Brain microvascular endothelial cell (primary cell): Measurements from ENCODE around the gene EDARADD.

Experiments
- DNase-seq: peaks from one replicate; pipeline ENCODE4 v3.0.0-alpha.2; 2020
- H3K27ac ChIP-seq: fragments of 250-450 bp; sonication (Bioruptor Pico); 2 replicates; pipeline ENCODE4 v1.5.1; 2020; ENCODE audit warnings: mild to moderate bottlenecking, moderate library complexity
- H3K27me3 ChIP-seq: fragments of 250-450 bp; sonication (Bioruptor Pico); replicated peaks from 2 replicates; pipeline ENCODE4 v1.5.1; 2020; ENCODE audit warnings: mild to moderate bottlenecking
- H3K36me3 ChIP-seq: fragments of 250-450 bp; sonication (Bioruptor Pico); replicated peaks from 2 replicates; pipeline ENCODE4 v1.5.1; 2020; ENCODE audit warnings: mild to moderate bottlenecking
- H3K4me3 ChIP-seq: 2 replicates; pipeline ENCODE4 v1.5.1; 2011; ENCODE audit warnings: low read depth, mild to moderate bottlenecking, control low read depth, low read length, moderate library complexity
- in situ Hi-C: cut with HindIII; loops from 2 replicates; pipeline ENCODE4 v1.10.0; 2017; ENCODE audit warnings: low sequenced_read_pairs, low pct_ligation_motif_present
- TF ChIP-seq, protein P1 (sequence below): IDR thresholded peaks from 2 replicates; pipeline ENCODE4 v1.5.1; 2011; ENCODE audit warnings: low read depth, mild to moderate bottlenecking, moderate library complexity, low read length, control low read depth, inconsistent platforms; ENCODE audit errors: missing control alignments

EDARADD gene

GRCh38 chr1:236395947-236396664 is 2.0 kb downstream of the EDARADD start:
- Histone ChIP-seq H3K27me3 (peaks cover 16% of the 10 kb centered on the region), H3K27ac (no peak overlapping the region), H3K4me3 (peak overlapping the region; percentile 66), H3K36me3 (no peaks in the 10 kb centered on the region)
- DNase-seq = no peak
- TF ChIP-seq, protein P1, sequence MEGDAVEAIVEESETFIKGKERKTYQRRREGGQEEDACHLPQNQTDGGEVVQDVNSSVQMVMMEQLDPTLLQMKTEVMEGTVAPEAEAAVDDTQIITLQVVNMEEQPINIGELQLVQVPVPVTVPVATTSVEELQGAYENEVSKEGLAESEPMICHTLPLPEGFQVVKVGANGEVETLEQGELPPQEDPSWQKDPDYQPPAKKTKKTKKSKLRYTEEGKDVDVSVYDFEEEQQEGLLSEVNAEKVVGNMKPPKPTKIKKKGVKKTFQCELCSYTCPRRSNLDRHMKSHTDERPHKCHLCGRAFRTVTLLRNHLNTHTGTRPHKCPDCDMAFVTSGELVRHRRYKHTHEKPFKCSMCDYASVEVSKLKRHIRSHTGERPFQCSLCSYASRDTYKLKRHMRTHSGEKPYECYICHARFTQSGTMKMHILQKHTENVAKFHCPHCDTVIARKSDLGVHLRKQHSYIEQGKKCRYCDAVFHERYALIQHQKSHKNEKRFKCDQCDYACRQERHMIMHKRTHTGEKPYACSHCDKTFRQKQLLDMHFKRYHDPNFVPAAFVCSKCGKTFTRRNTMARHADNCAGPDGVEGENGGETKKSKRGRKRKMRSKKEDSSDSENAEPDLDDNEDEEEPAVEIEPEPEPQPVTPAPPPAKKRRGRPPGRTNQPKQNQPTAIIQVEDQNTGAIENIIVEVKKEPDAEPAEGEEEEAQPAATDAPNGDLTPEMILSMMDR = no peak
- in situ Hi-C loops = no loop called here

- TF ChIP-seq, protein P1 = no peak
- H3K27me3 ChIP-seq = peaks cover 16% of the 10 kb centered on the region
- no peaks in the 10 kb centered on the region for H3K36me3 ChIP-seq
- H3K4me3 ChIP-seq = no peak overlapping the region
- no peak overlapping the region for H3K27ac ChIP-seq
- DNase-seq = no peak
- in situ Hi-C loops = no loop called here
Measured at GRCh38 chr1:236396665-236397043, 2.6 kb downstream of the EDARADD start.

- DNase-seq = no peak
- Histone ChIP-seq H3K36me3 (no peaks in the 10 kb centered on the region), H3K27ac (no peak overlapping the region), H3K27me3 (peaks cover 16% of the 10 kb centered on the region), H3K4me3 (no peak overlapping the region)
- in situ Hi-C loops = no loop called here
- TF ChIP-seq, protein P1 = no peak
Measured at GRCh38 chr1:236397173-236397759, 3.2 kb downstream of the EDARADD start.

GRCh38 chr1:236398538-236398937 is 4.5 kb downstream of the EDARADD start:
- peaks cover 16% of the 10 kb centered on the region for H3K27me3 ChIP-seq
- no peak for DNase-seq
- no peaks in the 10 kb centered on the region for H3K36me3 ChIP-seq
- in situ Hi-C loops = no loop called here
- H3K4me3 ChIP-seq = no peak overlapping the region
- no peak overlapping the region for H3K27ac ChIP-seq
- TF ChIP-seq, protein P1 = no peak

- H3K27ac ChIP-seq = no peak overlapping the region
- H3K27me3 ChIP-seq = peaks cover 16% of the 10 kb centered on the region
- no peak for DNase-seq
- no peak overlapping the region for H3K4me3 ChIP-seq
- TF ChIP-seq, protein P1 = no peak
- in situ Hi-C loops = no loop called here
- H3K36me3 ChIP-seq = no peaks in the 10 kb centered on the region
Measured at GRCh38 chr1:236400061-236400603, 6.0 kb downstream of the EDARADD start.
